Measurements from ENCODE around the gene PCNX2.

PCNX2 gene

DNA sequence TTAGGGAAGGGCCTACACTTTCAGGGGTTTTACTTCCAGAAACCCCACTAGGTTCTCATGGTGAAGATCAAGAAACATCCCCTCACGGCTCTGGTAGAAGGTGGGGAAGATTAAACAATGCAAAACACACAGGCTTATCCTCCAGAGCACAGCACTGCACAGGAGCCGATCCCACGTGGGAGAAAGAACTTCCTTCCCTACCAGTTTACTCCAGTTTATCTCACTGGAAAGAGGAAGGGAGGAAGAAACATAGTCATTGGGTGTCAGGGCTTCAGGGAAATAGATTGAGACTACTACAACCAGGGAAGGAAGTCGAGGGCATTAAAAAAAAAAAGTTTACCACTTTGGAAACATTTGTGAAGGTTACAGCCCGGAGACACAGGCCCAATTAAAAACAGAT, 180.7 kb downstream of the PCNX2 start:
- TF ChIP-seq POLR2AphosphoS5 (IDR thresholded peaks at IDR 0.05; ENCODE audit: low read depth, low read length) (no peak), SIN3A (IDR thresholded peaks at IDR 0.05; ENCODE audit: borderline replicate concordance, insufficient read depth, low read length) (no peak), TAF1 (IDR thresholded peaks at IDR 0.05; ENCODE audit: borderline replicate concordance, insufficient read depth, low read length) (no peak), FOXP2 (optimal IDR thresholded peaks at IDR 0.05; ENCODE audit: borderline replicate concordance, extremely low read depth, extremely low read length, insufficient read depth) (no peak)
- TF ChIP-seq, protein P1, sequence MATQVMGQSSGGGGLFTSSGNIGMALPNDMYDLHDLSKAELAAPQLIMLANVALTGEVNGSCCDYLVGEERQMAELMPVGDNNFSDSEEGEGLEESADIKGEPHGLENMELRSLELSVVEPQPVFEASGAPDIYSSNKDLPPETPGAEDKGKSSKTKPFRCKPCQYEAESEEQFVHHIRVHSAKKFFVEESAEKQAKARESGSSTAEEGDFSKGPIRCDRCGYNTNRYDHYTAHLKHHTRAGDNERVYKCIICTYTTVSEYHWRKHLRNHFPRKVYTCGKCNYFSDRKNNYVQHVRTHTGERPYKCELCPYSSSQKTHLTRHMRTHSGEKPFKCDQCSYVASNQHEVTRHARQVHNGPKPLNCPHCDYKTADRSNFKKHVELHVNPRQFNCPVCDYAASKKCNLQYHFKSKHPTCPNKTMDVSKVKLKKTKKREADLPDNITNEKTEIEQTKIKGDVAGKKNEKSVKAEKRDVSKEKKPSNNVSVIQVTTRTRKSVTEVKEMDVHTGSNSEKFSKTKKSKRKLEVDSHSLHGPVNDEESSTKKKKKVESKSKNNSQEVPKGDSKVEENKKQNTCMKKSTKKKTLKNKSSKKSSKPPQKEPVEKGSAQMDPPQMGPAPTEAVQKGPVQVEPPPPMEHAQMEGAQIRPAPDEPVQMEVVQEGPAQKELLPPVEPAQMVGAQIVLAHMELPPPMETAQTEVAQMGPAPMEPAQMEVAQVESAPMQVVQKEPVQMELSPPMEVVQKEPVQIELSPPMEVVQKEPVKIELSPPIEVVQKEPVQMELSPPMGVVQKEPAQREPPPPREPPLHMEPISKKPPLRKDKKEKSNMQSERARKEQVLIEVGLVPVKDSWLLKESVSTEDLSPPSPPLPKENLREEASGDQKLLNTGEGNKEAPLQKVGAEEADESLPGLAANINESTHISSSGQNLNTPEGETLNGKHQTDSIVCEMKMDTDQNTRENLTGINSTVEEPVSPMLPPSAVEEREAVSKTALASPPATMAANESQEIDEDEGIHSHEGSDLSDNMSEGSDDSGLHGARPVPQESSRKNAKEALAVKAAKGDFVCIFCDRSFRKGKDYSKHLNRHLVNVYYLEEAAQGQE (IDR thresholded peaks at IDR 0.05; ENCODE audit: insufficient read depth in 1 of 2, low read depth in 2 of 2, low read length in 2 of 2) = no peak

DNA sequence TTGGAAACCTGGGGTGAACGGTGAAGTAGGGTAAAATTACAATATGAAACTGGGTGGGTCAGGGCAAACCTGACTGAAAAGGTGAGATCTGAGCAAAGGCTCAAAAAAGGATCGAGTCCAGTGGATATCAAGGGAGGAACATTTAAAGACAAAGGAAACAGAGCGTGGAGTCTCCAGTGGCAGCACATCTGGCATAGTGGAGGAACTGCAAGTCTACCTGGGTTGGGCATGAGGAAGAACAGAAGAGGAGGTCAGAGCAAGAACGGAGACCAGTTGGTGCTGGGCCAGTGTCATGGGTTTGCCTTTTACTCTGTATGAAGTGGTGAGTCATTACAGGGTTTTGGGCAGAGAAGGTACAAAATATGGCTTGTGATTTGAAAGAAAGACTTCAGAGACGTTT, 181.4 kb downstream of the PCNX2 start:
- TF ChIP-seq, protein P1 (IDR thresholded peaks at IDR 0.05; ENCODE audit: insufficient read depth in 1 of 2, low read depth in 2 of 2, low read length in 2 of 2) = no peak

DNA sequence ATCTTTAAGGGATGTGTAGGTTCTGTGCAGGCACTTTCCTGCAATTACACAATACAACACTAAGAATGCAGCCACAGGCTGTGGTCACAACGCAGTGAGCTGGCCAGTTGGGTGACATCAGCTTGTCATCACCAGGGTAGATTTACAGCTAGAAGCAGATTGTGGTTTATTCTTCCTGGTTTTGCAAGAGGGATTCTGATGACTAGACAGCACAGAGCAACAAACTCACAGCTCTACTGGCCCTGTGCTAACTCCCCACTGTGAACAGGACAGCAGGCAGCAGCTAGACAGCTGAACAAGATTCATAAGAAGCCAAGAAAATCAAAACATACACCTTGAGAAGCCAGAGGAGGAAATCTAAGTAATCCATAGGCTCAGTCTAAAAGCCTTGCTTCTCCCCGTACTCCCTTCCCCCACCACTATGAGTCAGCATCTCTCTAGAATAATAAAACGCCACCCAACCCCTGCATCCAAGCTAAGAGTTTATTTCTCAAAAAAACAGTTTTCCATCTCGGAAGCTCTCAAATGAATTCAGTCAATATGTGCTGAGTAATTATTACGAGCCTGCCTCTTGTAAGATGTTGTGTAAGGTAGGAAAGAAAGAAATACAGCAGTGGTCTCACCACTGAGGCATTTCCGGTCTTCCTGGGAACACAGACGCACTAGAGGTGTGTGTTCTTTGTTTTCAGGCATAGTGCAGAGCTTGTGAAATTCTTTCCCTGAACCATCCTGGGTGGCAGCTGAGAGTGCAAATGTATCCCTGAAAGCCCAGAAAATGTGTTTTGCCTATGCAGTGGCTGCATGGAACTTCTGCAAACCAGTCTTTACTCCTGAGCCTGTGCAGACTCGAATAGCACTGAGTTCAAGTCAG, 182.3 kb downstream of the PCNX2 start:
- TF ChIP-seq FOXP2 (optimal IDR thresholded peaks at IDR 0.05; ENCODE audit: borderline replicate concordance, extremely low read depth, extremely low read length, insufficient read depth) = peak; percentile 86
- TF ChIP-seq SIN3A (IDR thresholded peaks at IDR 0.05; ENCODE audit: borderline replicate concordance, insufficient read depth, low read length) = no peak; the same call in 1 of the 2 replicates
- TF ChIP-seq, protein P1 (IDR thresholded peaks at IDR 0.05; ENCODE audit: insufficient read depth in 1 of 2, low read depth in 2 of 2, low read length in 2 of 2) = peak in 1 of 2 experiments; percentile 63; a peak in 2 of 4 replicates
- 0 out of 2 replicates have a peak, but pooled peaks have one; percentile 35 for TF ChIP-seq POLR2AphosphoS5 (IDR thresholded peaks at IDR 0.05; ENCODE audit: low read depth, low read length)
- TF ChIP-seq TAF1 (IDR thresholded peaks at IDR 0.05; ENCODE audit: borderline replicate concordance, insufficient read depth, low read length) = no peak; the same call in 1 of the 2 replicates

DNA sequence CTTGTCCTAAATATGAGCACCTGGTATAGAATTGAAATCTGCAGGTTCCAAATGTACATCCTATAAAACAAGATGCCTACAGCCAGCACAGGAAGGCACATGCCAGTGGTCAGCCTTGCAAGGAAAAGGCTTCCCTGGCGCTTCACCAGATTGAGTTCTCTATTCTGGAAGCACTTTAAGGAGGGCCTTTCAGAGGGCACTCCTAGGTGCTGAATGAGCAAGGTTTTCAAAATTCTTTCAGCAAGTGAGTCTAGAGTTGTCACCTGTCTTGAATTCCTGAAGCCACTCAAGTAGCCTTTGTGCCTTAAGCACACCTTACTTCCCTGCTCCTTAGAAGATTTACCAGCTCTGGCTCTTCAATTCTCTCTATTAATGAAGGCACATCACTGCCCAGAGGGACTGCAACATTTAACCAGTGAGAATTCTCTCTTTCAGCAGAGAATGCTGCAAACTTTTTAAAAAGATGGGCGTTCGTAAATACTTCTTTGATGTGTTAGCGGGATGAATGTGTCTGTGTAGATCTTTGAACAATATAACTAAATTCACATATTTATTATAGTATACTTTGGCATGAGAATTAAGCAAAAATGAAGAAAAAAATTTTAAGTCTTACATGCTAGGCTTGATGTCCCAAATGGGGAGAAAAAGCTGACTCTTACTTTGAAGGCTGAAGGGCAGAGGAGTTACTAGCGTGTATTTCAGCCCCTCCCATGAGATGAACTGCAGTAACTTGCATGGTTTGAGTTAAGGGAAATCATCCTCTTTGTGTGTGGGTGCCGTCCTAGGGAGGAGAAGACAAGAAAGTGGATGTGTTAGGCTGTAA, 183.1 kb downstream of the PCNX2 start:
- TF ChIP-seq, protein P1 (IDR thresholded peaks at IDR 0.05; ENCODE audit: insufficient read depth in 1 of 2, low read depth in 2 of 2, low read length in 2 of 2) = no peak
- no peak for TF ChIP-seq SIN3A (IDR thresholded peaks at IDR 0.05; ENCODE audit: borderline replicate concordance, insufficient read depth, low read length)

Data from PFSK-1 (cell line).